Breast epithelium (tissue), 4 donors: ENCODE measurements around the gene TLL2. TPM values are rescaled to one million over a fixed set of nuclear protein-coding genes. Genes with fewer than 3 reads are reported as not detected.

Experiments
- DNase-seq, 2 donors: peaks; one replicate each; pipeline ENCODE4 v3.0.0-alpha.2; 2019; ENCODE audit warnings: low spot score in 2 of 2
- H3K27ac ChIP-seq, 2 donors: fragments of 200-600 bp; sonication (generic) in 1 of 2; one replicate each; pipeline ENCODE4 v1.5.1; 2016 to 2019; ENCODE audit warnings: mild to moderate bottlenecking in 1 of 2
- H3K27me3 ChIP-seq, 2 donors: fragments of 200-600 bp; sonication (generic) in 1 of 2; one replicate each; pipeline versions ENCODE4 v1.5.1 to v1.6.0; 2017 to 2019; ENCODE audit warnings: control low read depth in 1 of 2, mild to moderate bottlenecking in 1 of 2
- H3K36me3 ChIP-seq: fragments of 200-600 bp; one replicate; pipeline ENCODE4 v1.5.1; 2019
- H3K4me1 ChIP-seq, 2 donors: fragments of 200-600 bp; sonication (generic); one replicate each; pipeline ENCODE4 v1.5.1; 2016 to 2019; ENCODE audit warnings: control low read depth in 1 of 2
- H3K4me3 ChIP-seq, 3 donors: fragments of 200-600 bp; sonication (generic); 1 replicate in 2 of 3; 2 replicates in 1 of 3; pipeline ENCODE4 v1.5.1; 2016 to 2019; ENCODE audit warnings: mild to moderate bottlenecking in 3 of 3, moderate library complexity in 2 of 3
- H3K9me3 ChIP-seq, 2 donors: fragments of 200-600 bp; sonication (generic) in 1 of 2; one replicate each; pipeline ENCODE4 v1.5.1; 2016 to 2019; ENCODE audit warnings: control low read depth in 1 of 2
- POLR2A ChIP-seq: fragments of 450-650 bp; IDR thresholded peaks from one replicate; pipeline ENCODE4 v1.6.1; 2016; ENCODE audit warnings: antibody characterized with exemption, mild to moderate bottlenecking, moderate library complexity
- POLR2AphosphoS5 ChIP-seq, 3 donors: sonication (generic); formaldehyde crosslinking; IDR thresholded peaks; one replicate each; pipeline ENCODE4 v1.6.1; 2017; ENCODE audit warnings: antibody characterized with exemption in 3 of 3
- intact Hi-C: fragments of 100-400 bp; cut with DNase I; formaldehyde crosslinking; loops from one replicate; pipeline ENCODE4 v1.15.1; 2023; ENCODE audit warnings: low total_unique reads
- total RNA-seq, 3 donors: library from RNA; depleted of rRNA; stranded (reverse); fragments of >200 nt; gene quantifications; one replicate each; pipeline ENCODE4 v1.1.0, GENCODE V29; 2016
- TF ChIP-seq, protein P1 (sequence below), 3 donors: fragments of 450-650 bp; IDR thresholded peaks; one replicate each; pipeline ENCODE4 v1.5.1; 2016 to 2017; ENCODE audit warnings: antibody characterized with exemption in 3 of 3, mild to moderate bottlenecking in 3 of 3, moderate library complexity in 3 of 3

Gene TLL2
- total RNA-seq, 3 donors from 2014 or later, result under 0.01 TPM; not detected in 2

GRCh38 chr10:96507044-96507443 is 6.7 kb downstream of the TLL2 start:
- Histone ChIP-seq H3K9me3 (no peaks in the 10 kb centered on the region), H3K4me3 (no peak overlapping the region), H3K4me1 (no peaks in the 10 kb centered on the region), H3K36me3 (no peaks in the 10 kb centered on the region), H3K27ac (no peak overlapping the region), H3K27me3 (no peaks in the 10 kb centered on the region)
- TF ChIP-seq POLR2AphosphoS5 (IDR thresholded peaks at IDR 0.05) (no peak), POLR2A (no peak)
- TF ChIP-seq, protein P1, sequence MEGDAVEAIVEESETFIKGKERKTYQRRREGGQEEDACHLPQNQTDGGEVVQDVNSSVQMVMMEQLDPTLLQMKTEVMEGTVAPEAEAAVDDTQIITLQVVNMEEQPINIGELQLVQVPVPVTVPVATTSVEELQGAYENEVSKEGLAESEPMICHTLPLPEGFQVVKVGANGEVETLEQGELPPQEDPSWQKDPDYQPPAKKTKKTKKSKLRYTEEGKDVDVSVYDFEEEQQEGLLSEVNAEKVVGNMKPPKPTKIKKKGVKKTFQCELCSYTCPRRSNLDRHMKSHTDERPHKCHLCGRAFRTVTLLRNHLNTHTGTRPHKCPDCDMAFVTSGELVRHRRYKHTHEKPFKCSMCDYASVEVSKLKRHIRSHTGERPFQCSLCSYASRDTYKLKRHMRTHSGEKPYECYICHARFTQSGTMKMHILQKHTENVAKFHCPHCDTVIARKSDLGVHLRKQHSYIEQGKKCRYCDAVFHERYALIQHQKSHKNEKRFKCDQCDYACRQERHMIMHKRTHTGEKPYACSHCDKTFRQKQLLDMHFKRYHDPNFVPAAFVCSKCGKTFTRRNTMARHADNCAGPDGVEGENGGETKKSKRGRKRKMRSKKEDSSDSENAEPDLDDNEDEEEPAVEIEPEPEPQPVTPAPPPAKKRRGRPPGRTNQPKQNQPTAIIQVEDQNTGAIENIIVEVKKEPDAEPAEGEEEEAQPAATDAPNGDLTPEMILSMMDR (IDR thresholded peaks at IDR 0.05), result no peak
- no peak for DNase-seq
- intact Hi-C loops, result no loop called here

GRCh38 chr10:96505150-96506136 is 8.3 kb downstream of the TLL2 start:
- no peak overlapping the region for H3K4me3 ChIP-seq
- no peak overlapping the region for H3K27ac ChIP-seq
- no peaks in the 10 kb centered on the region for H3K36me3 ChIP-seq
- no peaks in the 10 kb centered on the region for H3K27me3 ChIP-seq
- intact Hi-C loops, result no loop called here
- TF ChIP-seq POLR2A, result no peak
- TF ChIP-seq, protein P1 (IDR thresholded peaks at IDR 0.05), result no peak
- no peak for TF ChIP-seq POLR2AphosphoS5 (IDR thresholded peaks at IDR 0.05)
- H3K9me3 ChIP-seq, result no peaks in the 10 kb centered on the region
- DNase-seq, result no peak
- no peaks in the 10 kb centered on the region for H3K4me1 ChIP-seq

GRCh38 chr10:96502561-96503282 is 11.0 kb downstream of the TLL2 start:
- intact Hi-C loops, result no loop called here
- Histone ChIP-seq H3K36me3 (no peaks in the 10 kb centered on the region), H3K27me3 (no peaks in the 10 kb centered on the region), H3K9me3 (no peaks in the 10 kb centered on the region), H3K27ac (no peak overlapping the region), H3K4me1 (no peaks in the 10 kb centered on the region), H3K4me3 (no peak overlapping the region)
- no peak for DNase-seq
- no peak for TF ChIP-seq POLR2A
- TF ChIP-seq, protein P1 (IDR thresholded peaks at IDR 0.05), result no peak
- TF ChIP-seq POLR2AphosphoS5 (IDR thresholded peaks at IDR 0.05), result no peak

- no peak for DNase-seq
- intact Hi-C loops, result no loop called here
- Histone ChIP-seq H3K4me3 (no peak overlapping the region), H3K4me1 (no peaks in the 10 kb centered on the region), H3K27ac (no peak overlapping the region), H3K27me3 (no peaks in the 10 kb centered on the region), H3K36me3 (no peaks in the 10 kb centered on the region), H3K9me3 (no peaks in the 10 kb centered on the region)
- no peak for TF ChIP-seq POLR2A
- TF ChIP-seq, protein P1 (IDR thresholded peaks at IDR 0.05), result no peak
- TF ChIP-seq POLR2AphosphoS5 (IDR thresholded peaks at IDR 0.05), result no peak
Measured at GRCh38 chr10:96501985-96502384, 11.7 kb downstream of the TLL2 start.

- DNase-seq, result no peak
- intact Hi-C loops, result no loop called here
- TF ChIP-seq POLR2A (no peak), POLR2AphosphoS5 (IDR thresholded peaks at IDR 0.05) (no peak)
- TF ChIP-seq, protein P1 (IDR thresholded peaks at IDR 0.05), result no peak
- H3K4me3 ChIP-seq, result no peak overlapping the region
- H3K4me1 ChIP-seq, result no peaks in the 10 kb centered on the region
- no peaks in the 10 kb centered on the region for H3K9me3 ChIP-seq
- no peaks in the 10 kb centered on the region for H3K27me3 ChIP-seq
- no peaks in the 10 kb centered on the region for H3K36me3 ChIP-seq
- H3K27ac ChIP-seq, result no peak overlapping the region
Measured at GRCh38 chr10:96500519-96500918, 13.2 kb downstream of the TLL2 start.
